B cell (primary cell): ENCODE measurements around the gene SLC25A51.

Experiments
- EZH2 ChIP-seq: IDR thresholded peaks from 2 replicates; pipeline ENCODE4 v1.6.1; 2012; ENCODE audit warnings: borderline replicate concordance, low read depth, mild to moderate bottlenecking, moderate library complexity, low read length; ENCODE audit not compliant: insufficient read depth, poor library complexity, severe bottlenecking
- TF ChIP-seq, protein P1 (sequence below): fragments of 200-600 bp; IDR thresholded peaks from one replicate; pipeline ENCODE4 v1.8.0; 2022; ENCODE audit warnings: antibody characterized with exemption, mild to moderate bottlenecking

DNA sequence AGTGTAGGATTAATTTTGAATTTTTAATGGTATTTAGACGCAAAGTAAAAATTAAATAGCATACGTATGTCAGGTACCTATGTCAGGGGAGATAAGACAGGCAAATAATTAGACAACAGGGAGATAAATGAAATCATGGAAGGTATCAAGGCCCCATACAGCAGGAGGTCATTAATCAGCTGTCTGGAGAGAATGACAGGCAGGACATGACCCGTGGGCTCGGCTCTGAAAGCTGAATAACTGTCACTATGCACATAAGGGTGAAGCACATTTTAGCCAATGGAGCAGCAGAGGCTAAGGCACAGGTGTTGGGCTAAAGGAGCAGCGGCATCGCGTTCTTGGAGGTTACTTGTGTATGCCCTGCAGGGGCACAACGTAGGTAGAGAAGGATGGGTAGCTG lies 11.9 kb downstream of the SLC25A51 start:
- TF ChIP-seq, protein P1, sequence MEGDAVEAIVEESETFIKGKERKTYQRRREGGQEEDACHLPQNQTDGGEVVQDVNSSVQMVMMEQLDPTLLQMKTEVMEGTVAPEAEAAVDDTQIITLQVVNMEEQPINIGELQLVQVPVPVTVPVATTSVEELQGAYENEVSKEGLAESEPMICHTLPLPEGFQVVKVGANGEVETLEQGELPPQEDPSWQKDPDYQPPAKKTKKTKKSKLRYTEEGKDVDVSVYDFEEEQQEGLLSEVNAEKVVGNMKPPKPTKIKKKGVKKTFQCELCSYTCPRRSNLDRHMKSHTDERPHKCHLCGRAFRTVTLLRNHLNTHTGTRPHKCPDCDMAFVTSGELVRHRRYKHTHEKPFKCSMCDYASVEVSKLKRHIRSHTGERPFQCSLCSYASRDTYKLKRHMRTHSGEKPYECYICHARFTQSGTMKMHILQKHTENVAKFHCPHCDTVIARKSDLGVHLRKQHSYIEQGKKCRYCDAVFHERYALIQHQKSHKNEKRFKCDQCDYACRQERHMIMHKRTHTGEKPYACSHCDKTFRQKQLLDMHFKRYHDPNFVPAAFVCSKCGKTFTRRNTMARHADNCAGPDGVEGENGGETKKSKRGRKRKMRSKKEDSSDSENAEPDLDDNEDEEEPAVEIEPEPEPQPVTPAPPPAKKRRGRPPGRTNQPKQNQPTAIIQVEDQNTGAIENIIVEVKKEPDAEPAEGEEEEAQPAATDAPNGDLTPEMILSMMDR: no peak
- TF ChIP-seq EZH2: no peak
